Heart left ventricle (tissue), 13 donors: ENCODE measurements around the gene LCT.

Experiments
- CTCF ChIP-seq, 12 donors: fragments of 200-600 bp; sonication (generic) in 4 of 12; IDR thresholded peaks; one replicate each; pipeline versions ENCODE4 v1.5.0 to v1.8.0; 2018 to 2022; ENCODE audit warnings: antibody characterized with exemption in 12 of 12, mild to moderate bottlenecking in 5 of 12
- POLR2A ChIP-seq, 2 donors: fragments of 450-650 bp; IDR thresholded peaks; one replicate each; pipeline ENCODE4 v1.6.1; 2017; ENCODE audit warnings: antibody characterized with exemption in 2 of 2, mild to moderate bottlenecking in 2 of 2, moderate library complexity in 2 of 2
- donor health status: ischemic (EF 13 %, LVEDD 7.1; RV severe dilation, severe dysfunction).
- donor health status: DM: no; HTN: yes; CAD: no.
- donor health status: DM: no; HTN: no; CAD: no.
- donor health status: ischemic (EF 25% LVEDD 6.9; RV normal size, moderate dysfunction).
- donor health status: ischemic (EF 25% LVEDD 5.7; RV mildly dilated, moderate dysfunction).
- donor health status: ischemic (EF 35%, LVEDD 5.7; RV mildly dilated, moderate dysfunction).
- donor health status: nonischemic (EF 11% LVEDD 7.7; RV severe dilation, severe dysfunction).
- donor health status: DM: yes; HTN: yes; CAD: no.
- donor health status: PGD.
- donor health status: ischemic (EF 29% LVEDD 5.4; RV normal size, mild dysfunction).
- donor health status: nonischemic (EF 23%, LVEDD 6.1; RV moderate dilation, normal function).

DNA sequence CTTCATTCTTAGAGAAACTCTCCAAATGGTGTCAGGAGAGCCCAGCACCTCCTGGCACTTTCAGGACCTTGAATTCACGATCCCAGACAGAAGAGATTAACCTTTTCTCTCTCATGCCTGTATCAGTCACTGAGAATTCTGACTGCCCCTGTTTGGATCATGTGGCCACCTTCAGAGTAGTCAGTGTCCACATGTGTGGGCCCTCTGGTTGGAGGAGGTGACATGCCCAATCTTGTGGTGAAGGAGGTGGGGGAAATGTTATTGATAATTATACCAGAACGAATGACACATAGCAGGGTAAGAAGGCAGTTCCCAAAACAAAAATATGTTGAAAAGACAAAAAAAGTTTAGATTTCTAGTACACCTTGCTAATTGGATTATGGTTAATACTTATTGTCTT lies 63.7 kb downstream of the LCT start:
- TF ChIP-seq POLR2A (IDR thresholded peaks at IDR 0.05) = no peak
- TF ChIP-seq CTCF (IDR thresholded peaks at IDR 0.05) = no peak
